ENCODE data around the gene EGFLAM. TPM values are rescaled to one million over a fixed set of nuclear protein-coding genes. Genes with fewer than 3 reads are reported as not detected.

Gene EGFLAM
- total RNA-seq, 1 donor from 2014 or later: 0.69 TPM

- Mint-ChIP-seq H3K4me1 (ENCODE audit: low read depth) (peaks cover 2% of the 10 kb centered on the region), H3K9me3 (ENCODE audit: low read depth) (no peaks in the 10 kb centered on the region), H3K36me3 (ENCODE audit: insufficient read depth) (no peaks in the 10 kb centered on the region), H3K27me3 (peaks cover 4% of the 10 kb centered on the region), H3K27ac (no peak overlapping the region), H3K4me3 (ENCODE audit: low read depth) (no peak overlapping the region)
- DNase-seq (ENCODE audit: low spot score, unreplicated experiment): no peak
- TF ChIP-seq, protein P1, sequence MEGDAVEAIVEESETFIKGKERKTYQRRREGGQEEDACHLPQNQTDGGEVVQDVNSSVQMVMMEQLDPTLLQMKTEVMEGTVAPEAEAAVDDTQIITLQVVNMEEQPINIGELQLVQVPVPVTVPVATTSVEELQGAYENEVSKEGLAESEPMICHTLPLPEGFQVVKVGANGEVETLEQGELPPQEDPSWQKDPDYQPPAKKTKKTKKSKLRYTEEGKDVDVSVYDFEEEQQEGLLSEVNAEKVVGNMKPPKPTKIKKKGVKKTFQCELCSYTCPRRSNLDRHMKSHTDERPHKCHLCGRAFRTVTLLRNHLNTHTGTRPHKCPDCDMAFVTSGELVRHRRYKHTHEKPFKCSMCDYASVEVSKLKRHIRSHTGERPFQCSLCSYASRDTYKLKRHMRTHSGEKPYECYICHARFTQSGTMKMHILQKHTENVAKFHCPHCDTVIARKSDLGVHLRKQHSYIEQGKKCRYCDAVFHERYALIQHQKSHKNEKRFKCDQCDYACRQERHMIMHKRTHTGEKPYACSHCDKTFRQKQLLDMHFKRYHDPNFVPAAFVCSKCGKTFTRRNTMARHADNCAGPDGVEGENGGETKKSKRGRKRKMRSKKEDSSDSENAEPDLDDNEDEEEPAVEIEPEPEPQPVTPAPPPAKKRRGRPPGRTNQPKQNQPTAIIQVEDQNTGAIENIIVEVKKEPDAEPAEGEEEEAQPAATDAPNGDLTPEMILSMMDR (IDR thresholded peaks at IDR 0.05; ENCODE audit: unreplicated experiment): no peak
Measured at GRCh38 chr5:38417658-38418017, 159.3 kb downstream of the EGFLAM start.

DNA sequence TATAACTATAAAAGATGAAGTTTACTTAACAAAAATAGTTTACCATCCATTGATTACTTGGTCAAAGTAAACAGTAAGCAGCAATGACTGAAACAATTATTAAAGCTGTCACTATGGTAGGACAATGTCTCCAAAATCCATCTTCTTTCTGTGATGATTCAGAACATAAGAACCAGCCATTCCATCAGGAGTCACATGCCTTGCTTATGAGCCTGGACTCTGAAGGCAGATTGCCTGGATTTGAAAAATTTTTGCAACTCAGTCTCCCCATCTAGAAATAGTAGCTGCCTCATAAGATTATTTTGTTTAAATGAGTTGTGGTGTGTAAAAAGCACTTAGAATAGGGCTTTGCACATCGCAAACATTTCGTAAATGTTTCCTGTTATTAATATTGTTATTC lies 161.9 kb downstream of the EGFLAM start:
- peaks cover 2% of the 10 kb centered on the region for H3K4me1 Mint-ChIP-seq (ENCODE audit: low read depth)

GRCh38 chr5:38420691-38421390 lies 162.5 kb downstream of the EGFLAM start:
- no peaks in the 10 kb centered on the region for H3K36me3 Mint-ChIP-seq (ENCODE audit: insufficient read depth)
- H3K4me3 Mint-ChIP-seq (ENCODE audit: low read depth): no peak overlapping the region
- TF ChIP-seq, protein P1 (IDR thresholded peaks at IDR 0.05; ENCODE audit: unreplicated experiment): peak; percentile 71
- DNase-seq (ENCODE audit: low spot score, unreplicated experiment): peak; percentile 34
- H3K27me3 Mint-ChIP-seq: peaks cover 8% of the 10 kb centered on the region
- no peak overlapping the region for H3K27ac Mint-ChIP-seq
- peaks cover 2% of the 10 kb centered on the region for H3K4me1 Mint-ChIP-seq (ENCODE audit: low read depth)
- no peaks in the 10 kb centered on the region for H3K9me3 Mint-ChIP-seq (ENCODE audit: low read depth)

More for the DNA sequence above, 161.9 kb downstream of the EGFLAM start:
- DNase-seq (ENCODE audit: low spot score, unreplicated experiment): no peak
- TF ChIP-seq, protein P1 (IDR thresholded peaks at IDR 0.05; ENCODE audit: unreplicated experiment): no peak
- no peak overlapping the region for H3K27ac Mint-ChIP-seq
- H3K4me3 Mint-ChIP-seq (ENCODE audit: low read depth): no peak overlapping the region
- H3K9me3 Mint-ChIP-seq (ENCODE audit: low read depth): no peaks in the 10 kb centered on the region
- peaks cover 8% of the 10 kb centered on the region for H3K27me3 Mint-ChIP-seq
- no peaks in the 10 kb centered on the region for H3K36me3 Mint-ChIP-seq (ENCODE audit: insufficient read depth)

DNA sequence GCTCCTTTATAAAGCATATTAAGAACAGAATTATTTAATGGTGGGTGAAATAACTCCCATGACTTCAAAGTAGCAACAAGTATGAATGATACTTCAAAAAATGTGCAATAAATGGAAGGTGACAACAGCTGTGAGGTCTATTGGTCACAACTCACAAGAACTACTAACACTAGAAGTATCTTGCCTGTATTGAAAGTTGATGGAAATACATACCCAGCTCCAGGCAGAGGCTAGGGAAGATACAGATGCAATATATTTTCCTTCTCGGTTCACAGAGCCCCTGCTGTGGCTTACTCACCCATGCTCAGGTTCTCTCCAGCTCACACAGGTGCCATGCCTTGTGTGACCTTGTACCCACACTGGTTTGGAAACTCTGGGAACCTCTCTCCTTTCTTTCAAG lies 164.3 kb downstream of the EGFLAM start:
- H3K4me3 Mint-ChIP-seq (ENCODE audit: low read depth): no peak overlapping the region
- peaks cover 8% of the 10 kb centered on the region for H3K27me3 Mint-ChIP-seq
- no peak for DNase-seq (ENCODE audit: low spot score, unreplicated experiment)
- TF ChIP-seq, protein P1 (IDR thresholded peaks at IDR 0.05; ENCODE audit: unreplicated experiment): no peak
- H3K4me1 Mint-ChIP-seq (ENCODE audit: low read depth): peaks cover 2% of the 10 kb centered on the region
- H3K27ac Mint-ChIP-seq: no peak overlapping the region
- H3K9me3 Mint-ChIP-seq (ENCODE audit: low read depth): no peaks in the 10 kb centered on the region
- H3K36me3 Mint-ChIP-seq (ENCODE audit: insufficient read depth): no peaks in the 10 kb centered on the region

GRCh38 chr5:38423276-38424147 lies 165.2 kb downstream of the EGFLAM start:
- TF ChIP-seq, protein P1 (IDR thresholded peaks at IDR 0.05; ENCODE audit: unreplicated experiment): no peak
- H3K9me3 Mint-ChIP-seq (ENCODE audit: low read depth): no peaks in the 10 kb centered on the region
- no peaks in the 10 kb centered on the region for H3K36me3 Mint-ChIP-seq (ENCODE audit: insufficient read depth)
- no peak overlapping the region for H3K27ac Mint-ChIP-seq
- H3K4me1 Mint-ChIP-seq (ENCODE audit: low read depth): peaks cover 2% of the 10 kb centered on the region
- no peak for DNase-seq (ENCODE audit: low spot score, unreplicated experiment)
- H3K27me3 Mint-ChIP-seq: peaks cover 8% of the 10 kb centered on the region
- no peak overlapping the region for H3K4me3 Mint-ChIP-seq (ENCODE audit: low read depth)
